SK-N-SH (cell line): Measurements from ENCODE around the gene IL4. TPM values are rescaled to one million over a fixed set of nuclear protein-coding genes. Genes with fewer than 3 reads are reported as not detected.

ENCODE experiments used
- CTCF ChIA-PET: fragments of 300-600, 350-600 bp; formaldehyde crosslinking; extraction: SDS; loops from one replicate; lab custom pipeline; 2021; lab: Yijun Ruan, JAX
- POLR2A ChIA-PET: fragments of 350-600 bp; sonication (Branson Sonifier 250); formaldehyde crosslinking; extraction: SDS; loops from one replicate; lab custom pipeline; 2020; ENCODE audit warnings: antibody characterized with exemption, inconsistent platforms; lab: Yijun Ruan, JAX
- DNase-seq: peaks from one replicate; pipeline ENCODE4 v3.0.0; 2012
- H2AFZ ChIP-seq: fragments of 200-600 bp; sonication (generic); 2 replicates; pipeline ENCODE4 v1.8.1; 2016; ENCODE audit warnings: antibody characterized with exemption, mild to moderate bottlenecking, low read depth
- H3F3A ChIP-seq: fragments of 200-600 bp; sonication (generic); replicated peaks from 2 replicates; pipeline ENCODE3; 2016; ENCODE audit warnings: antibody characterized with exemption, mild to moderate bottlenecking; ENCODE audit not compliant: insufficient read depth
- H3K27ac ChIP-seq, 2 experiments: fragments of 200-500 bp in 1 of 2; fragments of 200-600 bp in 1 of 2; sonication (Bioruptor generic) in 1 of 2; sonication (generic), shearing (Covaris generic) in 1 of 2; 2 replicates each; pipeline versions ENCODE4 v1.5.1 to v1.6.1; 2014 to 2016; ENCODE audit warnings: low read depth in 2 of 2, inconsistent platforms in 1 of 2, low read length in 1 of 2, mild to moderate bottlenecking in 1 of 2, mixed read lengths in 1 of 2
- H3K27me3 ChIP-seq: fragments of 200-600 bp; sonication (generic), shearing (Covaris generic); 2 replicates; pipeline ENCODE4 v1.6.1; 2016; ENCODE audit warnings: mixed run types; ENCODE audit not compliant: insufficient read depth
- H3K36me3 ChIP-seq, 2 experiments: fragments of 200-500 bp in 1 of 2; fragments of 200-600 bp in 1 of 2; sonication (Bioruptor generic) in 1 of 2; sonication (generic) in 1 of 2; replicated peaks in 1 of 2; 2 replicates each; pipeline versions ENCODE3 to v1.5.1; 2014 to 2016; ENCODE audit warnings: low read length in 1 of 2, mild to moderate bottlenecking in 1 of 2; ENCODE audit not compliant: insufficient read depth in 2 of 2, control insufficient read depth in 1 of 2
- H3K4me1 ChIP-seq, 2 experiments: fragments of 200-500 bp in 1 of 2; fragments of 200-600 bp in 1 of 2; sonication (Bioruptor generic) in 1 of 2; sonication (generic), shearing (Covaris generic) in 1 of 2; 2 replicates each; pipeline versions ENCODE4 v1.5.1 to v1.6.1; 2014 to 2016; ENCODE audit warnings: low read depth in 1 of 2, low read length in 1 of 2, mixed run types in 1 of 2; ENCODE audit not compliant: insufficient read depth in 2 of 2, control insufficient read depth in 1 of 2
- H3K4me2 ChIP-seq: fragments of 200-600 bp; sonication (generic), shearing (Covaris generic); 2 replicates; pipeline ENCODE4 v1.6.1; 2017; ENCODE audit warnings: mixed run types
- H3K4me3 ChIP-seq, 2 experiments: fragments of 200-500 bp in 1 of 2; fragments of 200-600 bp in 1 of 2; sonication (Bioruptor generic) in 1 of 2; sonication (generic), shearing (Covaris generic) in 1 of 2; 2 replicates each; pipeline versions ENCODE4 v1.5.1 to v1.8.1; 2014 to 2016; ENCODE audit warnings: low read depth in 2 of 2, inconsistent platforms in 1 of 2, low read length in 1 of 2, mild to moderate bottlenecking in 1 of 2, mixed read lengths in 1 of 2, moderate library complexity in 1 of 2
- H3K79me2 ChIP-seq: fragments of 200-600 bp; sonication (generic); 2 replicates; pipeline ENCODE4 v1.8.1; 2017; ENCODE audit warnings: mild to moderate bottlenecking; ENCODE audit not compliant: insufficient read depth
- H3K9ac ChIP-seq: fragments of 200-600 bp; sonication (generic); 2 replicates; pipeline ENCODE4 v1.6.1; 2017; ENCODE audit warnings: mixed run types
- H3K9me2 ChIP-seq: fragments of 200-600 bp; sonication (generic); 2 replicates; pipeline ENCODE4 v1.6.1; 2017; ENCODE audit warnings: mixed run types
- H3K9me3 ChIP-seq: fragments of 200-600 bp; sonication (generic); 2 replicates; pipeline ENCODE4 v1.6.1; 2017; ENCODE audit warnings: mixed run types, mild to moderate bottlenecking, moderate library complexity
- H4K20me1 ChIP-seq: fragments of 200-600 bp; sonication (generic); 2 replicates; pipeline ENCODE4 v1.6.1; 2017; ENCODE audit warnings: mild to moderate bottlenecking, mixed run types; ENCODE audit not compliant: insufficient read depth
- CTCF ChIP-seq: fragments of 200-600 bp; sonication (generic); IDR thresholded peaks from 2 replicates; pipeline ENCODE4 v1.6.1; 2017; ENCODE audit warnings: antibody characterized with exemption, mild to moderate bottlenecking, moderate library complexity
- EP300 ChIP-seq, 2 experiments: IDR thresholded peaks; 2 replicates each; pipeline versions ENCODE4 v1.4.0 to v1.6.1; 2012; ENCODE audit warnings: borderline replicate concordance in 1 of 2, low read depth in 1 of 2, low read length in 1 of 2
- EZH2phosphoT487 ChIP-seq: fragments of 200-600 bp; sonication (generic); IDR thresholded peaks from 2 replicates; pipeline ENCODE4 v1.6.1; 2017; ENCODE audit warnings: low read depth, mixed run types, mild to moderate bottlenecking, antibody characterized with exemption, moderate library complexity, borderline replicate concordance
- FOXJ3 ChIP-seq: sonication (generic); formaldehyde crosslinking; IDR thresholded peaks from 2 replicates; pipeline ENCODE4 v1.5.1; 2020; ENCODE audit warnings: mild to moderate bottlenecking, missing genetic modification reagents
- FOXM1 ChIP-seq: IDR thresholded peaks from 2 replicates; pipeline ENCODE4 v1.4.0; 2012; ENCODE audit warnings: low read depth, mild to moderate bottlenecking
- IRF3 ChIP-seq: fragments of 150-350 bp; IDR thresholded peaks from 2 replicates; pipeline ENCODE4 v1.6.1; 2016; ENCODE audit warnings: mild to moderate bottlenecking, low read depth, low read length
- RAD21 ChIP-seq: IDR thresholded peaks from 2 replicates; pipeline ENCODE4 v1.6.1; 2012; ENCODE audit warnings: mild to moderate bottlenecking, low read length
- REST ChIP-seq: IDR thresholded peaks from 2 replicates; pipeline ENCODE4 v1.6.1; 2012; ENCODE audit warnings: mild to moderate bottlenecking, low read depth, low read length, moderate library complexity
- RFX5 ChIP-seq: IDR thresholded peaks from 2 replicates; pipeline ENCODE4 v1.6.1; 2012; ENCODE audit warnings: mild to moderate bottlenecking, improper control_type of control experiment, low read length
- SIN3A ChIP-seq: IDR thresholded peaks from 2 replicates; pipeline ENCODE4 v1.6.1; 2012; ENCODE audit warnings: low read depth, mild to moderate bottlenecking, low read length, moderate library complexity, borderline replicate concordance
- TAF1 ChIP-seq: IDR thresholded peaks from 2 replicates; pipeline ENCODE4 v1.6.1; 2012; ENCODE audit warnings: low read depth, mild to moderate bottlenecking, low read length, moderate library complexity, borderline replicate concordance
- USF1 ChIP-seq: IDR thresholded peaks from 2 replicates; pipeline ENCODE4 v1.4.0; 2012; ENCODE audit warnings: low read depth, borderline replicate concordance
- USF2 ChIP-seq: fragments of 150-350 bp; IDR thresholded peaks from 2 replicates; pipeline ENCODE4 v1.6.1; 2017; ENCODE audit warnings: antibody characterized with exemption, low read length, low read depth, borderline replicate concordance
- YY1 ChIP-seq: IDR thresholded peaks from 2 replicates; pipeline ENCODE4 v1.4.0; 2012; ENCODE audit warnings: low read depth, mild to moderate bottlenecking
- ZBTB33 ChIP-seq: IDR thresholded peaks from 2 replicates; pipeline ENCODE4 v1.4.0; 2012; ENCODE audit warnings: low read depth, borderline replicate concordance
- WGBS: methylation state at CpG from one replicate; pipeline ENCODE4 v1.1.6; 2017; ENCODE audit warnings: low lambda C conversion rate; 5-methylcytosine and 5-hydroxymethylcytosine counted together
- polyA plus RNA-seq, 3 experiments: library from polyadenylated mRNA; depleted of rRNA; stranded (reverse); fragments of >200 nt; gene quantifications; 2 replicates each; pipeline ENCODE4 v1.2.3, GENCODE V29; 2012

The IL4 gene
- polyA plus RNA-seq, 1 of the 3 experiments (the other 2 are of a cell fraction) = not detected

GRCh38 chr5:132667761-132668705 is 5.8 kb upstream of the IL4 start:
- CTCF ChIA-PET = interaction anchor here (0.8 kb wide), 1 partner anchor 8 kb away, joined by 3 read pairs; no protein-coding TSS in a partner anchor
- Histone ChIP-seq H3K27me3 (no peaks in the 10 kb centered on the region), H3K4me3 (no peak overlapping the region), H3K9me3 (no peaks in the 10 kb centered on the region), H3K4me1 (peaks cover 0 to 3% of the 10 kb centered on the region in 2 experiments; a peak in 1 of 4 replicates), H3K9me2 (no peaks in the 10 kb centered on the region), H4K20me1 (no peaks in the 10 kb centered on the region), H3K9ac (no peak overlapping the region), H3K79me2 (no peaks in the 10 kb centered on the region), H3K36me3 (no peaks in the 10 kb centered on the region), H3K4me2 (no peak overlapping the region), H3K27ac (no peak overlapping the region), H2AFZ (no peak overlapping the region), H3F3A (no peaks in the 10 kb centered on the region)
- POLR2A ChIA-PET = no interaction called here
- TF ChIP-seq RFX5 = no peak
- no peak for TF ChIP-seq YY1
- TF ChIP-seq IRF3 = no peak
- no peak for TF ChIP-seq EZH2phosphoT487
- TF ChIP-seq USF2 = no peak
- TF ChIP-seq FOXJ3 = no peak
- no peak for TF ChIP-seq SIN3A
- TF ChIP-seq TAF1 = no peak
- no peak for TF ChIP-seq CTCF
- TF ChIP-seq EP300 (IDR thresholded peaks at IDR 0.05; ENCODE audit: borderline replicate concordance in 1 of 2, low read depth in 1 of 2, low read length in 1 of 2) = no peak
- no peak for TF ChIP-seq ZBTB33
- TF ChIP-seq RAD21 = no peak
- no peak for TF ChIP-seq FOXM1
- TF ChIP-seq REST = no peak
- no peak for TF ChIP-seq USF1
- WGBS = 79% methylated on average over 19 of the region's 22 CpGs
- DNase-seq = no peak
